ENCODE data around the gene CILP2. TPM values are rescaled to one million over a fixed set of nuclear protein-coding genes. Genes with fewer than 3 reads are reported as not detected.

Gene CILP2, protein sequence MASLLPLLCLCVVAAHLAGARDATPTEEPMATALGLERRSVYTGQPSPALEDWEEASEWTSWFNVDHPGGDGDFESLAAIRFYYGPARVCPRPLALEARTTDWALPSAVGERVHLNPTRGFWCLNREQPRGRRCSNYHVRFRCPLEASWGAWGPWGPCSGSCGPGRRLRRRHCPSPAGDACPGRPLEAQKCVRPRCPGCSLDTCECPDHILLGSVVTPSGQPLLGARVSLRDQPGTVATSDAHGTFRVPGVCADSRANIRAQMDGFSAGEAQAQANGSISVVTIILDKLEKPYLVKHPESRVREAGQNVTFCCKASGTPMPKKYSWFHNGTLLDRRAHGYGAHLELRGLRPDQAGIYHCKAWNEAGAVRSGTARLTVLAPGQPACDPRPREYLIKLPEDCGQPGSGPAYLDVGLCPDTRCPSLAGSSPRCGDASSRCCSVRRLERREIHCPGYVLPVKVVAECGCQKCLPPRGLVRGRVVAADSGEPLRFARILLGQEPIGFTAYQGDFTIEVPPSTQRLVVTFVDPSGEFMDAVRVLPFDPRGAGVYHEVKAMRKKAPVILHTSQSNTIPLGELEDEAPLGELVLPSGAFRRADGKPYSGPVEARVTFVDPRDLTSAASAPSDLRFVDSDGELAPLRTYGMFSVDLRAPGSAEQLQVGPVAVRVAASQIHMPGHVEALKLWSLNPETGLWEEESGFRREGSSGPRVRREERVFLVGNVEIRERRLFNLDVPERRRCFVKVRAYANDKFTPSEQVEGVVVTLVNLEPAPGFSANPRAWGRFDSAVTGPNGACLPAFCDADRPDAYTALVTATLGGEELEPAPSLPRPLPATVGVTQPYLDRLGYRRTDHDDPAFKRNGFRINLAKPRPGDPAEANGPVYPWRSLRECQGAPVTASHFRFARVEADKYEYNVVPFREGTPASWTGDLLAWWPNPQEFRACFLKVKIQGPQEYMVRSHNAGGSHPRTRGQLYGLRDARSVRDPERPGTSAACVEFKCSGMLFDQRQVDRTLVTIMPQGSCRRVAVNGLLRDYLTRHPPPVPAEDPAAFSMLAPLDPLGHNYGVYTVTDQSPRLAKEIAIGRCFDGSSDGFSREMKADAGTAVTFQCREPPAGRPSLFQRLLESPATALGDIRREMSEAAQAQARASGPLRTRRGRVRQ
- total RNA-seq, result 0.12 TPM
- long read RNA-seq, result 0 reads

DNA sequence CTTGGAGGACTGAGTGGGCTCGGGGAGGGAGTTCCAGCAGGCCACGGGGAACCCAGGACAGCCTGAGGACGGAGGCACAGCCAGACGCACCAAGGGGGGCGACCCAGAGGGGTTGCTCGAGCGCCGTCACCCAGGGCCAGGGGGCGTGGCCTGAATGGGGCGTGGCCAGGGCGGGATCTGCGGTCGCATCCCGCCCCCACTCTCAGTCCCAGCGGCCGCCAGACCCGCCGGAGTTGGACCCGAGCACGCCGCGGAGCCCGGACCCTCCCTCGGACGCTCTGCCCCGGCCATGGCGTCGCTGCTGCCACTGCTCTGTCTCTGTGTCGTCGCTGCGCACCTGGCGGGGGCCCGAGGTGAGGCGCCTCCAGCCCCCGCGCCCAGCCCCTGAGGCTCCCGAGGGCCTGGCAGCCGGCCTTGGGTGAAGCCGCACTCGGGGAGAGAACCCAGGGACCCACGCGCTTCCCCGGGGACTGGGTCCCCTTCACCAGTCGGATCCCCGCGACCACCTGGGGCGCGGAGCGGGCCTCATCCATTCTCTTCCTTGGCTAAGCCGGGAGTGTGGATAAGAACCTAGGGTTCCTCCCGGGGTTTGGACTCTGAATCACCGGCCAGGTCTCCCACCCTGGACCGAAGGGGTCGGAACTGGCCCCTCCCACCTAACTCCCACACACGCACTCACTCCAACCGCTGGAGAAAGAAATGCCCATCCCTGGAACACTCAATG lies at the start of gene CILP2:
TSS of gene CILP2 (plus strand) at position 205 of the 724 bp plus-strand sequence. CDS start at position 290, 85 bp downstream.
- Histone ChIP-seq H3K27me3 (ENCODE audit: low read depth) (peaks cover 59% of the 10 kb centered on the region), H3K36me3 (no peaks in the 10 kb centered on the region), H3K27ac (no peak within 1 kb of the TSS), H3K4me3 (peak within 1 kb of the TSS; percentile 37), H3K4me1 (peaks cover 23% of the 10 kb centered on the region), H3K9me3 (no peaks in the 10 kb centered on the region)
- TF ChIP-seq, protein P1, sequence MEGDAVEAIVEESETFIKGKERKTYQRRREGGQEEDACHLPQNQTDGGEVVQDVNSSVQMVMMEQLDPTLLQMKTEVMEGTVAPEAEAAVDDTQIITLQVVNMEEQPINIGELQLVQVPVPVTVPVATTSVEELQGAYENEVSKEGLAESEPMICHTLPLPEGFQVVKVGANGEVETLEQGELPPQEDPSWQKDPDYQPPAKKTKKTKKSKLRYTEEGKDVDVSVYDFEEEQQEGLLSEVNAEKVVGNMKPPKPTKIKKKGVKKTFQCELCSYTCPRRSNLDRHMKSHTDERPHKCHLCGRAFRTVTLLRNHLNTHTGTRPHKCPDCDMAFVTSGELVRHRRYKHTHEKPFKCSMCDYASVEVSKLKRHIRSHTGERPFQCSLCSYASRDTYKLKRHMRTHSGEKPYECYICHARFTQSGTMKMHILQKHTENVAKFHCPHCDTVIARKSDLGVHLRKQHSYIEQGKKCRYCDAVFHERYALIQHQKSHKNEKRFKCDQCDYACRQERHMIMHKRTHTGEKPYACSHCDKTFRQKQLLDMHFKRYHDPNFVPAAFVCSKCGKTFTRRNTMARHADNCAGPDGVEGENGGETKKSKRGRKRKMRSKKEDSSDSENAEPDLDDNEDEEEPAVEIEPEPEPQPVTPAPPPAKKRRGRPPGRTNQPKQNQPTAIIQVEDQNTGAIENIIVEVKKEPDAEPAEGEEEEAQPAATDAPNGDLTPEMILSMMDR (IDR thresholded peaks at IDR 0.05), result no peak
- ATAC-seq (peak; percentile 13 to 39), DNase-seq (peak; percentile 60)
- intact Hi-C loops (cut with DNase I), result no loop called here

DNA sequence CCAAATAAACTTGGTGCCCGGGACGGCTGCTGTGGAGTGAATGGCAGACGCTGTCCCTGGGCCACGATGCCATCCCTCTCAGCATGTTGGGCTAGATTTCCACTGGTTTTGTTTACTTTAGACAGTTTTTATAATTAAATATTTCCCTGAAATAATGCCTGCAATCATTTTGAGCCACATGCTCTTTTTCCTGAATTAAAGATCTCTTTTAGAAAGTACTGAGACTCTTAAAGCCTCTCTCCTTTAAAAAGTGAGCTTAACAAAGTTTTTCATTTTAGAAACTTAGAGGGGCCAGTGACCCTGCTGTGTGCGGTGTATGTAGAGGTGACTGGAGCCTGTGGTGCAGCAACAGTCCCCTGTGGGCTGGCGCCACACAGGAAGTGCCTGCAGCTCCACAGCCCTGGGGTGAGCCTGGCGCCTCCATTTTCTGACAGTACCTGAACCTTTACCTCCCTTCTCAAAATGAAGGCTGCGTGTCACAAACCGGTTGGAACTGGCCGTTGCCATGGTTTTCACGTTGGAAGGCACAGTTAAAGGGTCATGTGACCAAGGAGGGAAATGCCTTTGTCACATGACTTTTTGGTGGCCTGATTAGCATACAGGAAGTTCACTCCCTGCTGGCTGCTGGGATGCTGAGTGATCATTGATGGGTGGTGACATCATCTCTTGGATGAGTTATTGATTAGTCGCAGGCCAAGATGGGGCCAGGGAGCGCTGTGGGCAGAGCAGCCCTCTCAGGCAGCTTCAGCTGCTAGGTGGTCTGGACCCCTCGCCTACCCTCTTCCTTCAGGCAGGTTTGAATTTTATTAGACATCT lies 49.0 kb upstream of the CILP2 start:
- peaks cover 32% of the 10 kb centered on the region for H3K36me3 ChIP-seq
- H3K4me3 ChIP-seq, result peak overlapping the region; percentile 25
- intact Hi-C loops (cut with DNase I), result no loop called here
- ATAC-seq (peak; percentile 68 to 77), DNase-seq (peak; percentile 82)
- peaks cover 55% of the 10 kb centered on the region for H3K4me1 ChIP-seq
- TF ChIP-seq, protein P1 (IDR thresholded peaks at IDR 0.05), result no peak
- no peaks in the 10 kb centered on the region for H3K27me3 ChIP-seq (ENCODE audit: low read depth)
- peak overlapping the region; percentile 86 for H3K27ac ChIP-seq
- no peaks in the 10 kb centered on the region for H3K9me3 ChIP-seq

DNA sequence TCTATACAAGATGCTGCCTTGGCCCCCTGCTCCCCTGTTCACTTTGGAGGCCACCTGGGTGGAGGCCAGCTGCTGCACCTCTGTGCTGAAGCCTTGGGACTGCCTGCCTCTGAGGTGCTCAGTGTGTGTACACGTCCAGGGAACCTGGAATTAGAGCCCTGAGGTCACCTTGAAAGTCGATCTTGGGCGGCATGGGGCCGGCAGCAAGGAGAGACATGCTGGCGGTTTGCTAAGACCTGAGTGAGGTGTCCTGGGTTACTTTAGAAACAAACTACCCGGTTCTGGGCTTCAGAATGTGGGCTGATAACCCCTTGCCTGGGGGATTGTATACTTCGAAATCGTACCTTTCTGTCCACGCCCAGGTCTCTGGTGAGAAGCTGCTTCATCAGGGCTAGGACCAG lies 48.3 kb upstream of the CILP2 start:
- TF ChIP-seq, protein P1 (IDR thresholded peaks at IDR 0.05), result no peak
- intact Hi-C loops (cut with DNase I), result loop anchor here (10.0 kb wide), 1 partner anchor 125 kb away; no protein-coding TSS in a partner anchor
- Histone ChIP-seq H3K36me3 (peaks cover 39% of the 10 kb centered on the region), H3K4me3 (peak overlapping the region; percentile 17), H3K9me3 (no peaks in the 10 kb centered on the region), H3K4me1 (peaks cover 55% of the 10 kb centered on the region), H3K27me3 (ENCODE audit: low read depth) (no peaks in the 10 kb centered on the region), H3K27ac (peak overlapping the region; percentile 86)
- DNase-seq, result no peak
- no peak for ATAC-seq

DNA sequence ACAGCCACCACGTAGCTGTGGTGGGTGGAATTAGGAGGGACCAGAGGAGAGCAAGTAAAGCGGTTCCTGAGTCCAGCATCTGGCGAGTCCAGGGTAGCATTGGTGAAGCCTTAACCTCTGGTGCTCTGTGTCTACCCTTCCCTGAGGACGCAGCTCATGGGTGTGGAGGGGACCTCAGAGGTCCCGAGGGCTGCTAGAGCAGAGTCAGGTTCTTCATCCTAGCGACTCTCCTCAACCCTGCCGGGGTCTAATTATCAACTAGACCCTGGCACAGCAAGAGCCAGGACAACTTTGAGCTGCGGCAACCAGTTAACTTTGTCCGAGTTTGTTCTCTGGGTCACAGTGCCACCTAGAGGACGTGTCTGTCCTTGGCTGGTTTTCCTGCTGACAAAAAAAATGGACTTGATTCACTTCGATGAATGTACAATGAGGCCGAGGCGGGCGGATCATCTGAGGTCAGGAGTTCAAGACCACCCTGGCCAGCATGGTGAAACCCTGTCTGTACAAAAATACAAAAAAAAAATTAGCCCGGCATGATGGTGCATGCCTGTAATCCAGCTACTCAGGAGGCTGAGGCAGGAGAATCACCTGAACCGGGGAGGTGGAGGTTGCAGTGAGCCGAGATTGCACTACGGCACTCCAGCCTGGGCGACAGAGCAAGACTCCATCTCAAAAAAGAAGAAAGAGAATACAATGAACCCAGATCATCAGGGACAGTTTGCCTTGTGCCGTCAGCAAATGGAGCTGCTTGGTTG lies 47.7 kb upstream of the CILP2 start:
- Histone ChIP-seq H3K27ac (peak overlapping the region; percentile 86), H3K27me3 (ENCODE audit: low read depth) (no peaks in the 10 kb centered on the region), H3K9me3 (no peaks in the 10 kb centered on the region), H3K4me3 (peak overlapping the region; percentile 17), H3K4me1 (peaks cover 51% of the 10 kb centered on the region), H3K36me3 (peaks cover 44% of the 10 kb centered on the region)
- intact Hi-C loops (cut with DNase I), result loop anchor here (10.0 kb wide), 1 partner anchor 126 kb away; no protein-coding TSS in a partner anchor
- DNase-seq, result peak; percentile 70
- peak; percentile 69 to 74 for ATAC-seq
- TF ChIP-seq, protein P1 (IDR thresholded peaks at IDR 0.05), result peak; percentile 87

Data from lower lobe of right lung (tissue), 2 donors.